Measurements from ENCODE around the gene FBLIM1.
"Not testable (repeated sequence)": the region's sequence is repeated elsewhere in the genome, so short reads cannot be mapped to it uniquely, and the experiment has no call there.

FBLIM1 gene

GRCh38 chr1:15799928-15800835 is 41.6 kb downstream of the FBLIM1 start:
- TF ChIP-seq CTCF (IDR thresholded peaks at IDR 0.05), result no peak
- Histone ChIP-seq H3K27ac (peak overlapping the region; percentile 95 to 99), H3K4me3 (peak overlapping the region; percentile 6)
- no peak for DNase-seq (ENCODE audit: low spot score)

GRCh38 chr1:15802234-15802965 is 43.8 kb downstream of the FBLIM1 start:
- no peak for TF ChIP-seq CTCF (IDR thresholded peaks at IDR 0.05)

GRCh38 chr1:15803380-15803779 is 44.8 kb downstream of the FBLIM1 start:
- DNase-seq (ENCODE audit: low spot score), result no peak
- Histone ChIP-seq H3K4me3 (no peak overlapping the region), H3K27ac (no peak overlapping the region)
- TF ChIP-seq CTCF (IDR thresholded peaks at IDR 0.05), result no peak

More at GRCh38 chr1:15802234-15802965, 43.8 kb downstream of the FBLIM1 start:
- Histone ChIP-seq H3K4me3 (no peak overlapping the region), H3K27ac (peak overlapping the region; percentile 95 to 99)
- DNase-seq (ENCODE audit: low spot score), result no peak

- no peak for DNase-seq (ENCODE audit: low spot score)
- Histone ChIP-seq H3K4me3 (no peak overlapping the region), H3K27ac (no peak overlapping the region)
- TF ChIP-seq CTCF (IDR thresholded peaks at IDR 0.05), result no peak
Observed at GRCh38 chr1:15804060-15804459, 45.5 kb downstream of the FBLIM1 start.

- no peak for TF ChIP-seq CTCF (IDR thresholded peaks at IDR 0.05)
- DNase-seq (ENCODE audit: low spot score), result no peak
- H3K27ac ChIP-seq, result no peak overlapping the region
- no peak overlapping the region for H3K4me3 ChIP-seq
Observed at GRCh38 chr1:15807121-15807520, 48.5 kb downstream of the FBLIM1 start.

- H3K4me3 ChIP-seq; H3K27ac ChIP-seq; DNase-seq (ENCODE audit: low spot score): not testable (repeated sequence)
Observed at GRCh38 chr1:15807549-15807948, 49.0 kb downstream of the FBLIM1 start, which contains the start of gene UQCRHL. UQCRHL (minus strand) TSS chr1:15807649; CDS start chr1:15807649, 0 bp downstream.

GRCh38 chr1:15808955-15809354 is 50.4 kb downstream of the FBLIM1 start:
- no peak for TF ChIP-seq CTCF (IDR thresholded peaks at IDR 0.05)
- DNase-seq (ENCODE audit: low spot score), result no peak
- Histone ChIP-seq H3K27ac (peak overlapping the region; percentile 68 to 91), H3K4me3 (no peak overlapping the region)

All from coronary artery (tissue), 2 donors.